ENCODE data around the gene PNMA6F. TPM values are rescaled to one million over a fixed set of nuclear protein-coding genes. Genes with fewer than 3 reads are reported as not detected.

The PNMA6F gene
- total and polyA plus RNA-seq, 2 experiments from 2014 or later = 0.06 to 0.83 TPM

DNA sequence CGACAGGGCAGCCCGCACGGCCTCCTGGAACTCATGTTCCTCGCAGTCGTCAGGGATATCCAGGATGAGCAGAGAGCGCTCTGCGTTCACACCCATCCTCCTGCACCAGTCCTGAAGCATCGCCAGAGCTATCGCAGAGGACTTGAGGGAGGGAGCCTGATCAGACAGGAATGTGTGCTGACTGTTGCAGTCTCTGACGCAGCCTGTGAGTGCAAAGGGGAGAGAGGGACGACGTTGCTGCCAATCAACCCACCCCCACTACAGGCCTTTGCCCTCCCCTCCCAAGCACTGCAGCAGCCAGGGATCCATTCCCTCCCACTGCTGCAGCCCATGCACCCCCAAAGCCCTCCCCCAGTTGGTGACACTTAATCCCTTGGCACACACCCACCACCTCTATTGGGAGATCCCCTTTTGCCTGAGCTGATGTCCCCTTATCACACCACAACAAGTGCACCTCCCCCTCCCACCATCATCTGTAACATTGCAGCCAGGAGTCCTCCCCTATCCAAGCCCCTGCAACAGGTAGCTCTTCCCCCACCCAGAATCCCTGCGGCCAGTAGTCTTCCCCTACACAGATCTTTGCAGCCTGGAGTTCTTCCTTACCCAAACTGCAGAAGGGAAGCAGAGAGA lies 897 bp downstream of the PNMA6F start:
- ATAC-seq = peak; percentile 76
- H3K4me1 Mint-ChIP-seq = peaks cover 7% of the 10 kb centered on the region; the same call in 2 of the 3 replicates
- H4K20me1 ChIP-seq (replicated peaks; ENCODE audit: insufficient read depth) = no peaks in the 10 kb centered on the region
- H3K4me3 Mint-ChIP-seq = peak overlapping the region; percentile 67
- no peaks in the 10 kb centered on the region for H3K79me2 ChIP-seq (replicated peaks; ENCODE audit: insufficient read depth)
- no peak overlapping the region for H3K27ac Mint-ChIP-seq
- no peaks in the 10 kb centered on the region for H3K9me3 Mint-ChIP-seq
- H3K9me2 ChIP-seq (ENCODE audit: insufficient read depth) = no peaks in the 10 kb centered on the region
- no peaks in the 10 kb centered on the region for H3F3A ChIP-seq (replicated peaks; ENCODE audit: low read depth)
- no peaks in the 10 kb centered on the region for H3K36me3 ChIP-seq (ENCODE audit: insufficient read depth)
- H3K4me3 ChIP-seq = peak overlapping the region; percentile 57; the same call in 1 of the 2 replicates
- H2AFZ ChIP-seq = no peak overlapping the region
- TF ChIP-seq POLR2AphosphoS5 (IDR thresholded peaks at IDR 0.05; ENCODE audit: low read depth) (no peak), EZH2 (IDR thresholded peaks at IDR 0.05; ENCODE audit: low read depth, unreplicated experiment) (no peak), STAT1 (IDR thresholded peaks at IDR 0.05; ENCODE audit: unreplicated experiment) (no peak), NANOG (IDR thresholded peaks at IDR 0.05; ENCODE audit: borderline replicate concordance) (no peak), JUNB (IDR thresholded peaks at IDR 0.05; ENCODE audit: unreplicated experiment) (no peak), ZNF331 (CRISPR knock-in tag; IDR thresholded peaks at IDR 0.05; ENCODE audit: low read depth) (no peak), EZH2phosphoT487 (IDR thresholded peaks at IDR 0.05; ENCODE audit: unreplicated experiment) (no peak), ZNF462 (CRISPR knock-in tag; IDR thresholded peaks at IDR 0.05) (no peak), ZNF114 (CRISPR knock-in tag; IDR thresholded peaks at IDR 0.05) (no peak), ETS1 (IDR thresholded peaks at IDR 0.05) (no peak), CTCF (conservative IDR thresholded peaks at IDR 0.05; ENCODE audit: low read depth in 2 of 2) (no peak), CREB1 (CRISPR knock-in tag; IDR thresholded peaks at IDR 0.05; ENCODE audit: low read depth) (no peak)
- TF ChIP-seq, protein P1, sequence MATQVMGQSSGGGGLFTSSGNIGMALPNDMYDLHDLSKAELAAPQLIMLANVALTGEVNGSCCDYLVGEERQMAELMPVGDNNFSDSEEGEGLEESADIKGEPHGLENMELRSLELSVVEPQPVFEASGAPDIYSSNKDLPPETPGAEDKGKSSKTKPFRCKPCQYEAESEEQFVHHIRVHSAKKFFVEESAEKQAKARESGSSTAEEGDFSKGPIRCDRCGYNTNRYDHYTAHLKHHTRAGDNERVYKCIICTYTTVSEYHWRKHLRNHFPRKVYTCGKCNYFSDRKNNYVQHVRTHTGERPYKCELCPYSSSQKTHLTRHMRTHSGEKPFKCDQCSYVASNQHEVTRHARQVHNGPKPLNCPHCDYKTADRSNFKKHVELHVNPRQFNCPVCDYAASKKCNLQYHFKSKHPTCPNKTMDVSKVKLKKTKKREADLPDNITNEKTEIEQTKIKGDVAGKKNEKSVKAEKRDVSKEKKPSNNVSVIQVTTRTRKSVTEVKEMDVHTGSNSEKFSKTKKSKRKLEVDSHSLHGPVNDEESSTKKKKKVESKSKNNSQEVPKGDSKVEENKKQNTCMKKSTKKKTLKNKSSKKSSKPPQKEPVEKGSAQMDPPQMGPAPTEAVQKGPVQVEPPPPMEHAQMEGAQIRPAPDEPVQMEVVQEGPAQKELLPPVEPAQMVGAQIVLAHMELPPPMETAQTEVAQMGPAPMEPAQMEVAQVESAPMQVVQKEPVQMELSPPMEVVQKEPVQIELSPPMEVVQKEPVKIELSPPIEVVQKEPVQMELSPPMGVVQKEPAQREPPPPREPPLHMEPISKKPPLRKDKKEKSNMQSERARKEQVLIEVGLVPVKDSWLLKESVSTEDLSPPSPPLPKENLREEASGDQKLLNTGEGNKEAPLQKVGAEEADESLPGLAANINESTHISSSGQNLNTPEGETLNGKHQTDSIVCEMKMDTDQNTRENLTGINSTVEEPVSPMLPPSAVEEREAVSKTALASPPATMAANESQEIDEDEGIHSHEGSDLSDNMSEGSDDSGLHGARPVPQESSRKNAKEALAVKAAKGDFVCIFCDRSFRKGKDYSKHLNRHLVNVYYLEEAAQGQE (IDR thresholded peaks at IDR 0.05; ENCODE audit: unreplicated experiment) = no peak
- no peaks in the 10 kb centered on the region for H3K4me1 ChIP-seq (ENCODE audit: insufficient read depth)
- DNase-seq (ENCODE audit: low spot score) = peak; percentile 6
- H3K27me3 Mint-ChIP-seq (ENCODE audit: insufficient read depth, low read depth, poor library complexity) = peaks cover 11% of the 10 kb centered on the region
- H3K27me3 ChIP-seq (ENCODE audit: insufficient read depth) = peaks cover 18% of the 10 kb centered on the region
- H3K27ac ChIP-seq (ENCODE audit: low read depth) = no peak overlapping the region
- no peaks in the 10 kb centered on the region for H3K36me3 Mint-ChIP-seq (ENCODE audit: low read depth)
- H3K4me2 ChIP-seq = peak overlapping the region; percentile 78; the same call in 1 of the 2 replicates

Measured in GM23338 (cell line).